Smooth muscle cell (in vitro differentiated cells): ENCODE data around the gene CTDSP2. TPM values are rescaled to one million over a fixed set of nuclear protein-coding genes. Genes with fewer than 3 reads are reported as not detected.

ENCODE experiments used
- DNase-seq: peaks from one replicate; lab custom pipeline; 2025; ENCODE audit not compliant: unreplicated experiment; lab: John Stamatoyannopoulos, UW
- H2AFZ ChIP-seq: fragments of 200-600 bp; sonication (generic); 2 replicates; pipeline ENCODE4 v1.6.0; 2016; ENCODE audit warnings: antibody characterized with exemption, low read depth, mild to moderate bottlenecking
- H3F3A ChIP-seq: fragments of 200-600 bp; sonication (generic); 2 replicates; pipeline ENCODE4 v1.6.0; 2017; ENCODE audit warnings: antibody characterized with exemption, low read depth
- H3K27ac ChIP-seq: fragments of 200-600 bp; sonication (generic); 2 replicates; pipeline ENCODE4 v1.5.1; 2016; ENCODE audit warnings: low read depth, mild to moderate bottlenecking
- H3K27me3 ChIP-seq: fragments of 200-600 bp; sonication (generic); 2 replicates; pipeline ENCODE4 v1.6.1; 2016; ENCODE audit warnings: low read depth, mild to moderate bottlenecking
- H3K36me3 ChIP-seq: fragments of 200-600 bp; sonication (generic); 2 replicates; pipeline ENCODE4 v1.5.1; 2016; ENCODE audit warnings: low read depth
- H3K4me1 ChIP-seq: fragments of 200-600 bp; sonication (generic); 2 replicates; pipeline ENCODE4 v1.5.1; 2016; ENCODE audit warnings: low read depth
- H3K4me2 ChIP-seq: fragments of 200-600 bp; sonication (generic); 2 replicates; pipeline ENCODE4 v1.6.0; 2016; ENCODE audit warnings: mild to moderate bottlenecking
- H3K4me3 ChIP-seq: fragments of 200-600 bp; sonication (generic); 2 replicates; pipeline ENCODE4 v1.5.1; 2016; ENCODE audit warnings: mild to moderate bottlenecking
- H3K79me2 ChIP-seq: fragments of 200-600 bp; sonication (generic); 2 replicates; pipeline ENCODE4 v1.6.0; 2016; ENCODE audit warnings: low read depth, mild to moderate bottlenecking
- H3K9ac ChIP-seq: fragments of 200-600 bp; sonication (generic); 2 replicates; pipeline ENCODE4 v1.6.0; 2016; ENCODE audit warnings: low read depth
- H3K9me3 ChIP-seq: fragments of 200-600 bp; sonication (generic); replicated peaks from 2 replicates; pipeline ENCODE4 v1.5.1; 2016; ENCODE audit warnings: low read depth
- H4K20me1 ChIP-seq: fragments of 200-600 bp; sonication (generic); 2 replicates; pipeline ENCODE4 v1.6.0; 2016; ENCODE audit warnings: low read depth
- WGBS: methylation state at CpG from one replicate; pipeline ENCODE4 v1.1.7; 2016; ENCODE audit warnings: low lambda C conversion rate; 5-methylcytosine and 5-hydroxymethylcytosine counted together
- polyA plus RNA-seq: library from polyadenylated mRNA; unstranded; fragments of >200 nt; fragmentation: Nextera tagmentation; extraction: Ambion mirVana; gene quantifications from 2 replicates; pipeline ENCODE4 v1.2.1, GENCODE V29; 2016
- total RNA-seq: library from RNA; depleted of rRNA; stranded (reverse); fragments of >200 nt; gene quantifications from 2 replicates; pipeline ENCODE4 v1.2.3, GENCODE V29; 2014
- TF ChIP-seq, protein P1 (sequence below): fragments of 200-600 bp; sonication (generic); IDR thresholded peaks from 2 replicates; pipeline ENCODE4 v1.5.1; 2017; ENCODE audit warnings: borderline replicate concordance, mild to moderate bottlenecking, antibody characterized with exemption; ENCODE audit not compliant: insufficient read depth, poor library complexity, severe bottlenecking

CTDSP2 gene
- total and polyA plus RNA-seq, 2 experiments from 2014 or later, result 62.0 to 77.4 TPM

DNA sequence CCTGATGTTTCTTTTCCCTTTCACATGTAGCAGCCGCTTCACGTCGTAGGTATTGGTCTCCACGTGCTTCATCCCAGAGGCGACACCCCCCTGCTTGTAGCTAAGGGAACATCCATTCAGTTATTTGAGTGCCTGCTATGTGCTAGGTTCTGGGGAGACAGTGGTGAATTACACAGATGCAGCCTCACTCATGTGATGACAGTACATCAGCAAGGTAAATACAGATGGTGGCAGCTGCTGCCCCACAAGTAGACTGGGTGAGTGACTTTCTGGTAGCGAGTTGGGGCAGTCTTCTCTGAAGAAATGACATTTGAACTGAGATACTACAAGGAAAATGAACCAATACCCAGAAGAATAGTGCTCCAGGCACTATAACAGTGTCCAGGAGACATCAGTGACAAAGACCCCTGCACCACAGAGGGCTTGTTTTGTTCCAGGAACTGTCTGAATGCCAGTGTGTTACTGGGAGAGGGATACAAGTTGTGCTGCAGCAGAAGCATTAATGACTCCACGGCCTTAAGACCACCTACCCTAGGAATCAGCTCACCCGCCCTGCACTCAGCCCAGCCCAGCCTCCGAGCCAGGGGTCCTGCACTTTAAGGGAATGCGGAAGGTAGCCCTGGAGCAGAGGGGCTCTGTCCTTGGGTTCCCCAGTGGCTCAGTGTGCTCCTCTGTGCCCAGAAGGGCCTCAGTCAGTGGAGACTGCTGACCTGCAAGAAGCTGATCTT, 35.3 kb downstream of the CTDSP2 start:
- no peaks in the 10 kb centered on the region for H3K27me3 ChIP-seq
- WGBS, result 94% methylated on average over 10 of the region's 10 CpGs
- H4K20me1 ChIP-seq, result no peaks in the 10 kb centered on the region
- no peak overlapping the region for H3K27ac ChIP-seq
- H3K9me3 ChIP-seq, result no peaks in the 10 kb centered on the region
- H3F3A ChIP-seq, result no peaks in the 10 kb centered on the region
- no peak overlapping the region for H2AFZ ChIP-seq
- no peak overlapping the region for H3K9ac ChIP-seq
- no peak for DNase-seq
- H3K79me2 ChIP-seq, result no peaks in the 10 kb centered on the region
- H3K4me1 ChIP-seq, result no peaks in the 10 kb centered on the region
- TF ChIP-seq, protein P1, sequence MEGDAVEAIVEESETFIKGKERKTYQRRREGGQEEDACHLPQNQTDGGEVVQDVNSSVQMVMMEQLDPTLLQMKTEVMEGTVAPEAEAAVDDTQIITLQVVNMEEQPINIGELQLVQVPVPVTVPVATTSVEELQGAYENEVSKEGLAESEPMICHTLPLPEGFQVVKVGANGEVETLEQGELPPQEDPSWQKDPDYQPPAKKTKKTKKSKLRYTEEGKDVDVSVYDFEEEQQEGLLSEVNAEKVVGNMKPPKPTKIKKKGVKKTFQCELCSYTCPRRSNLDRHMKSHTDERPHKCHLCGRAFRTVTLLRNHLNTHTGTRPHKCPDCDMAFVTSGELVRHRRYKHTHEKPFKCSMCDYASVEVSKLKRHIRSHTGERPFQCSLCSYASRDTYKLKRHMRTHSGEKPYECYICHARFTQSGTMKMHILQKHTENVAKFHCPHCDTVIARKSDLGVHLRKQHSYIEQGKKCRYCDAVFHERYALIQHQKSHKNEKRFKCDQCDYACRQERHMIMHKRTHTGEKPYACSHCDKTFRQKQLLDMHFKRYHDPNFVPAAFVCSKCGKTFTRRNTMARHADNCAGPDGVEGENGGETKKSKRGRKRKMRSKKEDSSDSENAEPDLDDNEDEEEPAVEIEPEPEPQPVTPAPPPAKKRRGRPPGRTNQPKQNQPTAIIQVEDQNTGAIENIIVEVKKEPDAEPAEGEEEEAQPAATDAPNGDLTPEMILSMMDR, result no peak
- no peak overlapping the region for H3K4me3 ChIP-seq
- no peaks in the 10 kb centered on the region for H3K36me3 ChIP-seq
- no peak overlapping the region for H3K4me2 ChIP-seq

GRCh38 chr12:57810450-57810849, 36.1 kb downstream of the CTDSP2 start:
- Histone ChIP-seq H3K9ac (no peak overlapping the region), H2AFZ (no peak overlapping the region), H3F3A (no peaks in the 10 kb centered on the region), H3K79me2 (no peaks in the 10 kb centered on the region), H3K4me2 (no peak overlapping the region), H4K20me1 (no peaks in the 10 kb centered on the region), H3K4me3 (no peak overlapping the region), H3K27me3 (no peaks in the 10 kb centered on the region), H3K36me3 (no peaks in the 10 kb centered on the region), H3K9me3 (no peaks in the 10 kb centered on the region), H3K27ac (no peak overlapping the region), H3K4me1 (no peaks in the 10 kb centered on the region)
- DNase-seq, result no peak
- 95% methylated on average over 5 of the region's 5 CpGs for WGBS
- TF ChIP-seq, protein P1, result no peak

DNA sequence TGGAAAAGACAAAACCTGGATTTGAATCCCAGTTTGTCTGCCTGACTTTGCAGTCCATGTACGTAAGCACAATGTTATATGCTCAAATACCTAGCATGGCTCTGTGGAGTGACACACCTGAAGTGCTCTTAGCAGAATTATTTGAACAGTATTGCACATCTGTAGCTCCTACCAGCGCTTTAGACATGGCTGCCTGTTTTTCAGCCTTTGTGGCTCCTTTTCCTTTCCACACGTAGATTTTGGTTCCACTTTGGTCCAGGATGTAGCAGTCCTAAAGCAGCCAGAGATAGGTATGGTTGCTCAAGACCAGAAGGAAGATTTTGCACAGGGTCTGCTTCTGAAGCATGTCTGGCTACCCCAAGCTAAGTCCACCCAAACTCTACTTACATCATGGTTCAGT, 37.1 kb downstream of the CTDSP2 start:
- Histone ChIP-seq H3F3A (no peaks in the 10 kb centered on the region), H3K9ac (no peak overlapping the region), H2AFZ (no peak overlapping the region), H3K27me3 (no peaks in the 10 kb centered on the region), H3K4me1 (no peaks in the 10 kb centered on the region), H3K36me3 (no peaks in the 10 kb centered on the region), H3K27ac (no peak overlapping the region), H4K20me1 (no peaks in the 10 kb centered on the region), H3K4me3 (no peak overlapping the region), H3K9me3 (no peaks in the 10 kb centered on the region), H3K4me2 (no peak overlapping the region), H3K79me2 (no peaks in the 10 kb centered on the region)
- TF ChIP-seq, protein P1, result no peak
- 97% methylated on average over 3 of the region's 3 CpGs for WGBS
- no peak for DNase-seq

- no peak overlapping the region for H3K27ac ChIP-seq
- H3K9ac ChIP-seq, result no peak overlapping the region
- no peak overlapping the region for H3K4me3 ChIP-seq
- WGBS, result 85% methylated on average over 5 of the region's 5 CpGs
- no peaks in the 10 kb centered on the region for H3F3A ChIP-seq
- no peaks in the 10 kb centered on the region for H3K9me3 ChIP-seq
- no peak overlapping the region for H3K4me2 ChIP-seq
- DNase-seq, result no peak
- H3K36me3 ChIP-seq, result no peaks in the 10 kb centered on the region
- H3K27me3 ChIP-seq, result no peaks in the 10 kb centered on the region
- TF ChIP-seq, protein P1, result no peak
- no peaks in the 10 kb centered on the region for H3K79me2 ChIP-seq
- H2AFZ ChIP-seq, result no peak overlapping the region
- no peaks in the 10 kb centered on the region for H3K4me1 ChIP-seq
- no peaks in the 10 kb centered on the region for H4K20me1 ChIP-seq
Measured at GRCh38 chr12:57808351-57808750, 38.2 kb downstream of the CTDSP2 start.
